WTC11 (cell line): ENCODE results near the gene ACOX3.

ENCODE experiments used
- AFF4 ChIP-seq: sonication (generic); formaldehyde crosslinking; IDR thresholded peaks from 2 replicates; pipeline ENCODE4 v1.8.1; 2023; ENCODE audit warnings: mild to moderate bottlenecking, missing genetic modification reagents, borderline replicate concordance
- E2F4 ChIP-seq: sonication (generic); formaldehyde crosslinking; IDR thresholded peaks from 2 replicates; pipeline ENCODE4 v1.8.1; 2022; ENCODE audit warnings: low read depth, mild to moderate bottlenecking, moderate library complexity, missing genetic modification reagents, borderline replicate concordance
- FOXP1 ChIP-seq: sonication (generic); formaldehyde crosslinking; IDR thresholded peaks from 2 replicates; pipeline ENCODE4 v1.8.0; 2022; ENCODE audit warnings: missing genetic modification reagents, mild to moderate bottlenecking, moderate library complexity, borderline replicate concordance
- FOXP4 ChIP-seq: sonication (generic); formaldehyde crosslinking; IDR thresholded peaks from 2 replicates; pipeline ENCODE4 v1.8.0; 2022; ENCODE audit warnings: mild to moderate bottlenecking, missing genetic modification reagents
- NFYB ChIP-seq: sonication (generic); formaldehyde crosslinking; conservative IDR thresholded peaks from 2 replicates; pipeline ENCODE4 v1.8.0; 2022; ENCODE audit warnings: low read depth, missing genetic modification reagents
- PRRX2 ChIP-seq: fragments of 250-450 bp; sonication (Bioruptor Pico); IDR thresholded peaks from 2 replicates; pipeline ENCODE4 v1.8.0; 2021; ENCODE audit warnings: mild to moderate bottlenecking
- RELA ChIP-seq: sonication (generic); formaldehyde crosslinking; IDR thresholded peaks from 2 replicates; pipeline ENCODE4 v1.8.1; 2022; ENCODE audit warnings: missing genetic modification reagents, mild to moderate bottlenecking, borderline replicate concordance
- SP1 ChIP-seq: sonication (generic); formaldehyde crosslinking; conservative IDR thresholded peaks from 2 replicates; pipeline ENCODE4 v1.8.1; 2022; ENCODE audit warnings: missing genetic modification reagents
- TEAD4 ChIP-seq: sonication (generic); formaldehyde crosslinking; IDR thresholded peaks from 2 replicates; pipeline ENCODE4 v1.8.0; 2022; ENCODE audit warnings: mild to moderate bottlenecking, missing genetic modification reagents
- USF1 ChIP-seq: sonication (generic); formaldehyde crosslinking; IDR thresholded peaks from 2 replicates; pipeline ENCODE4 v1.8.0; 2022; ENCODE audit warnings: mild to moderate bottlenecking, missing genetic modification reagents
- TF ChIP-seq, protein P1 (sequence below): fragments of 200-600 bp; IDR thresholded peaks from 2 replicates; pipeline ENCODE4 v1.8.0; 2022; ENCODE audit warnings: antibody characterized with exemption
- TF ChIP-seq, protein P2 (sequence below): sonication (generic); formaldehyde crosslinking; IDR thresholded peaks from 2 replicates; pipeline ENCODE4 v1.8.1; 2023; ENCODE audit warnings: mild to moderate bottlenecking, missing genetic modification reagents

- TF ChIP-seq FOXP1 (CRISPR knock-in tag) = no peak
- TF ChIP-seq, protein P1, sequence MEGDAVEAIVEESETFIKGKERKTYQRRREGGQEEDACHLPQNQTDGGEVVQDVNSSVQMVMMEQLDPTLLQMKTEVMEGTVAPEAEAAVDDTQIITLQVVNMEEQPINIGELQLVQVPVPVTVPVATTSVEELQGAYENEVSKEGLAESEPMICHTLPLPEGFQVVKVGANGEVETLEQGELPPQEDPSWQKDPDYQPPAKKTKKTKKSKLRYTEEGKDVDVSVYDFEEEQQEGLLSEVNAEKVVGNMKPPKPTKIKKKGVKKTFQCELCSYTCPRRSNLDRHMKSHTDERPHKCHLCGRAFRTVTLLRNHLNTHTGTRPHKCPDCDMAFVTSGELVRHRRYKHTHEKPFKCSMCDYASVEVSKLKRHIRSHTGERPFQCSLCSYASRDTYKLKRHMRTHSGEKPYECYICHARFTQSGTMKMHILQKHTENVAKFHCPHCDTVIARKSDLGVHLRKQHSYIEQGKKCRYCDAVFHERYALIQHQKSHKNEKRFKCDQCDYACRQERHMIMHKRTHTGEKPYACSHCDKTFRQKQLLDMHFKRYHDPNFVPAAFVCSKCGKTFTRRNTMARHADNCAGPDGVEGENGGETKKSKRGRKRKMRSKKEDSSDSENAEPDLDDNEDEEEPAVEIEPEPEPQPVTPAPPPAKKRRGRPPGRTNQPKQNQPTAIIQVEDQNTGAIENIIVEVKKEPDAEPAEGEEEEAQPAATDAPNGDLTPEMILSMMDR = no peak
- no peak for TF ChIP-seq E2F4 (CRISPR knock-in tag)
- no peak for TF ChIP-seq PRRX2
- no peak for TF ChIP-seq AFF4 (CRISPR knock-in tag)
- no peak for TF ChIP-seq TEAD4 (CRISPR knock-in tag)
- no peak for TF ChIP-seq SP1 (CRISPR knock-in tag)
- TF ChIP-seq NFYB (CRISPR knock-in tag) = no peak
- no peak for TF ChIP-seq FOXP4 (CRISPR knock-in tag)
- TF ChIP-seq RELA = no peak
- TF ChIP-seq, protein P2, sequence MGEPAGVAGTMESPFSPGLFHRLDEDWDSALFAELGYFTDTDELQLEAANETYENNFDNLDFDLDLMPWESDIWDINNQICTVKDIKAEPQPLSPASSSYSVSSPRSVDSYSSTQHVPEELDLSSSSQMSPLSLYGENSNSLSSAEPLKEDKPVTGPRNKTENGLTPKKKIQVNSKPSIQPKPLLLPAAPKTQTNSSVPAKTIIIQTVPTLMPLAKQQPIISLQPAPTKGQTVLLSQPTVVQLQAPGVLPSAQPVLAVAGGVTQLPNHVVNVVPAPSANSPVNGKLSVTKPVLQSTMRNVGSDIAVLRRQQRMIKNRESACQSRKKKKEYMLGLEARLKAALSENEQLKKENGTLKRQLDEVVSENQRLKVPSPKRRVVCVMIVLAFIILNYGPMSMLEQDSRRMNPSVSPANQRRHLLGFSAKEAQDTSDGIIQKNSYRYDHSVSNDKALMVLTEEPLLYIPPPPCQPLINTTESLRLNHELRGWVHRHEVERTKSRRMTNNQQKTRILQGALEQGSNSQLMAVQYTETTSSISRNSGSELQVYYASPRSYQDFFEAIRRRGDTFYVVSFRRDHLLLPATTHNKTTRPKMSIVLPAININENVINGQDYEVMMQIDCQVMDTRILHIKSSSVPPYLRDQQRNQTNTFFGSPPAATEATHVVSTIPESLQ (CRISPR knock-in tag) = no peak
- no peak for TF ChIP-seq USF1
Observed at GRCh38 chr4:8322794-8323704, 117.5 kb downstream of the ACOX3 start.
